Measurements from ENCODE around the gene OR5M10.
"Not testable (repeated sequence)": the region's sequence is repeated elsewhere in the genome, so short reads cannot be mapped to it uniquely, and the experiment has no call there.

Gene OR5M10

GRCh38 chr11:56577621-56578020, at the start of gene OR5M10:
OR5M10 (minus strand) TSS chr11:56577721; CDS start chr11:56577721, 0 bp downstream.
- DNase-seq, result no peak

- DNase-seq, result no peak
Observed at GRCh38 chr11:56625946-56626345, 48.4 kb upstream of the OR5M10 start.

GRCh38 chr11:56624661-56625110, 47.2 kb upstream of the OR5M10 start:
- no peak for DNase-seq

GRCh38 chr11:56611174-56611573, 33.7 kb upstream of the OR5M10 start:
- no peak for DNase-seq

GRCh38 chr11:56592088-56592717, 14.7 kb upstream of the OR5M10 start:
- not testable (repeated sequence) for DNase-seq

GRCh38 chr11:56558574-56558973, 18.9 kb downstream of the OR5M10 start:
- DNase-seq, result no peak

- DNase-seq, result not testable (repeated sequence)
Observed at GRCh38 chr11:56554691-56555090, 22.8 kb downstream of the OR5M10 start.

GRCh38 chr11:56545531-56545930, 32.0 kb downstream of the OR5M10 start:
- DNase-seq, result no peak

GRCh38 chr11:56543739-56544138, 33.8 kb downstream of the OR5M10 start:
- DNase-seq, result no peak

- no peak for DNase-seq
Observed at GRCh38 chr11:56543157-56543556, 34.4 kb downstream of the OR5M10 start, which contains the start of gene OR5M11. OR5M11 (minus strand) TSS chr11:56543257; CDS start chr11:56543257, 0 bp downstream.

GRCh38 chr11:56533054-56533740, 44.3 kb downstream of the OR5M10 start:
- no peak for DNase-seq

- no peak for DNase-seq
Observed at GRCh38 chr11:56531856-56532255, 45.7 kb downstream of the OR5M10 start.
